Occipital lobe (tissue), 2 donors: ENCODE results near the gene HLA-A. TPM values are rescaled to one million over a fixed set of nuclear protein-coding genes. Genes with fewer than 3 reads are reported as not detected.
A peak's percentile ranks its signal among the peaks of the same experiment; 100 is the strongest.
"Not testable (repeated sequence)": the region's sequence is repeated elsewhere in the genome, so short reads cannot be mapped to it uniquely, and the experiment has no call there.

Experiments
- DNase-seq: peaks from one replicate; lab custom pipeline; 2025; lab: John Stamatoyannopoulos, UW
- total RNA-seq: library from RNA; depleted of rRNA; stranded (reverse); fragments of >200 nt; gene quantifications from one replicate; pipeline ENCODE4 v1.2.3, GENCODE V29; 2014

HLA-A gene
- total RNA-seq, result 46.6 TPM

- DNase-seq, result peak; percentile 86
These were observed at the start of gene HLA-A for GRCh38 chr6:29942275-29943052. TSS of gene HLA-A (plus strand) at chr6:29942532. CDS start at chr6:29942554, 22 bp downstream.

GRCh38 chr6:29892696-29893095, 49.6 kb upstream of the HLA-A start:
- no peak for DNase-seq

GRCh38 chr6:29899281-29899680, 43.1 kb upstream of the HLA-A start:
- no peak for DNase-seq

- no peak for DNase-seq
These were observed 37.0 kb upstream of the HLA-A start for GRCh38 chr6:29905286-29905685.

- DNase-seq, result no peak
These were observed 34.5 kb upstream of the HLA-A start for GRCh38 chr6:29907637-29908340.

- DNase-seq, result no peak
These were observed 34.0 kb upstream of the HLA-A start for GRCh38 chr6:29908341-29908662.

GRCh38 chr6:29908710-29909109, 33.6 kb upstream of the HLA-A start:
- no peak for DNase-seq

- DNase-seq, result no peak
These were observed 32.3 kb upstream of the HLA-A start for GRCh38 chr6:29909985-29910384.

- no peak for DNase-seq
These were observed 29.5 kb upstream of the HLA-A start for GRCh38 chr6:29912840-29913239.

GRCh38 chr6:29916741-29917140, 25.6 kb upstream of the HLA-A start:
- DNase-seq, result no peak

- no peak for DNase-seq
These were observed 24.5 kb upstream of the HLA-A start for GRCh38 chr6:29917857-29918256.

- DNase-seq, result no peak
These were observed 22.6 kb upstream of the HLA-A start for GRCh38 chr6:29919506-29920445.

- DNase-seq, result no peak
These were observed 18.0 kb upstream of the HLA-A start for GRCh38 chr6:29924287-29924686.

- DNase-seq, result no peak
These were observed 17.6 kb upstream of the HLA-A start for GRCh38 chr6:29924731-29925130.

- no peak for DNase-seq
These were observed 17.0 kb upstream of the HLA-A start for GRCh38 chr6:29925321-29925720.

GRCh38 chr6:29925727-29926412, 16.5 kb upstream of the HLA-A start:
- DNase-seq, result no peak

- DNase-seq, result peak; percentile 48
These were observed 15.7 kb upstream of the HLA-A start for GRCh38 chr6:29926413-29927274.

GRCh38 chr6:29927275-29927569, 15.1 kb upstream of the HLA-A start:
- no peak for DNase-seq

GRCh38 chr6:29927841-29928388, 14.4 kb upstream of the HLA-A start:
- DNase-seq, result no peak

- DNase-seq, result not testable (repeated sequence)
These were observed 12.3 kb upstream of the HLA-A start for GRCh38 chr6:29930047-29930446.
